ENCODE data around the gene BRF1.

BRF1 gene

GRCh38 chr14:105192866-105193731 is 107.7 kb downstream of the BRF1 start:
- no peak for DNase-seq

- DNase-seq, result no peak
These were observed 112.8 kb downstream of the BRF1 start for GRCh38 chr14:105187935-105188524.

- no peak for DNase-seq
These were observed 113.7 kb downstream of the BRF1 start for GRCh38 chr14:105187116-105187515.

- DNase-seq, result no peak
These were observed 114.8 kb downstream of the BRF1 start for GRCh38 chr14:105185973-105186372.

- no peak for DNase-seq
These were observed 115.8 kb downstream of the BRF1 start for GRCh38 chr14:105185001-105185400.

- no peak for DNase-seq
These were observed 116.3 kb downstream of the BRF1 start for GRCh38 chr14:105184461-105184860.

GRCh38 chr14:105182296-105183020 is 118.3 kb downstream of the BRF1 start:
- no peak for DNase-seq

- DNase-seq, result no peak
These were observed 119.1 kb downstream of the BRF1 start for GRCh38 chr14:105181549-105182295.

GRCh38 chr14:105180592-105181548 is 119.9 kb downstream of the BRF1 start, which contains the start of gene NUDT14:
TSS of gene NUDT14 (minus strand) at chr14:105181312. CDS start at chr14:105181209, 103 bp downstream.
- no peak for DNase-seq

GRCh38 chr14:105179191-105179590 is 121.6 kb downstream of the BRF1 start:
- DNase-seq, result no peak

GRCh38 chr14:105178868-105179140 is 122.0 kb downstream of the BRF1 start:
- DNase-seq, result no peak

- DNase-seq, result no peak
These were observed 122.5 kb downstream of the BRF1 start for GRCh38 chr14:105178069-105178867.

GRCh38 chr14:105177082-105177481 is 123.7 kb downstream of the BRF1 start:
- DNase-seq, result no peak

- DNase-seq, result no peak
These were observed 124.3 kb downstream of the BRF1 start for GRCh38 chr14:105176513-105176912.

- DNase-seq, result no peak
These were observed 126.6 kb downstream of the BRF1 start for GRCh38 chr14:105173901-105174894.

GRCh38 chr14:105173145-105173544 is 127.7 kb downstream of the BRF1 start:
- DNase-seq, result no peak

- no peak for DNase-seq
These were observed 128.3 kb downstream of the BRF1 start for GRCh38 chr14:105172476-105172875.

- DNase-seq, result no peak
These were observed 129.7 kb downstream of the BRF1 start for GRCh38 chr14:105171004-105171673.

Measured in right hindlimb (tissue), 1 donor.